Measurements from ENCODE around the gene TP53AIP1. TPM values are rescaled to one million over a fixed set of nuclear protein-coding genes. Genes with fewer than 3 reads are reported as not detected.
A peak's percentile ranks its signal among the peaks of the same experiment; 100 is the strongest.

TP53AIP1 gene
- total and polyA plus RNA-seq, 2 of the 8 experiments (the other 6 are each of a cell fraction or from before 2014, with no cell fraction given): 0.03 TPM; not detected in 1

DNA sequence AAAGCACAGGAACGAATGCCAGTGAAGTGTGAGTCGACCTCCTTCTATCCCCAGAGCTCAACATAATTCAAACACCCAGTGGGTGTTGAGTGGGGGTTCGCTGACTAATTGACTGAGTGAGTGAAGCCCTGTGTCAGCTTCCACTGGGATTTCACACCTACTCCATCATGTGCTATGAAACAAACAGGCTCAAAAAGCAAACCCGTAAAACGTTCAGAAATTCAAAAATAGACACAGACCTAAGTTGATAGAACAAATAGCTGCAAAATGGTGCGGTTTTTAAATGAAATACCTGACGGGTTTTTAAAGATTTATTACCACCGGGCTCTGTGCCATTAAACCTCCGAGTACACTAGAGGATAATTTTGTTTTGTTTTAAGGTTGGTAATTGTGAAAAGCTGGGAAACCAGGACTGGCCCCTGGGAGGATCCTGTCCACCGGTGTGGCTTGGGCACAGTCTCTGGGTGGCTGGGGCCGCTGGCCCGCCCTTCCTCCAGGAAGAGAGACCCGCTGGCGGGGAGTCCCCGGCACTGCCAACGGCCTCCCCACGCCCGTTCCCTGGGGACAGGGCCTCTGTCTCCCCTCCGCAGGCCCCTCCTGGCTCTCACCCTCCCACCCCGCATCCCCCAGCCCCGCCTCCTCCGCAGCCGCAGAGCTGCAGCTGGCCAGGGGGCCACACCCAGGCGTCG lies 37.9 kb downstream of the TP53AIP1 start:
- peak in 1 of 2 experiments; percentile 67 for DNase-seq (ENCODE audit: low read depth in 1 of 2, low spot score in 2 of 2)
- POLR2A ChIA-PET (ENCODE audit: partially characterized antibody): interaction anchor here (1.0 to 2.7 kb wide), 3 partner anchors 11 to 14 kb away, joined by 3 to 19 read pairs (median 4); partner anchors contain the start of gene KCNJ5
- TF ChIP-seq SP1 (IDR thresholded peaks at IDR 0.05; ENCODE audit: low read depth, low read length) (0 out of 2 replicates have a peak, but pooled peaks have one; percentile 13), ATF3 (IDR thresholded peaks at IDR 0.05; ENCODE audit: insufficient read depth, low read depth, low read length) (no peak), RXRA (IDR thresholded peaks at IDR 0.05; ENCODE audit: insufficient read depth, low read depth, low read length) (no peak), EZH2 (IDR thresholded peaks at IDR 0.05; ENCODE audit: low read depth, low read length, severe bottlenecking) (peak; percentile 81), RNF2 (IDR thresholded peaks at IDR 0.05; ENCODE audit: borderline replicate concordance, low read depth, low read length, missing control alignments, poor library complexity, severe bottlenecking) (peak; percentile 85), HDAC6 (IDR thresholded peaks at IDR 0.05; ENCODE audit: low read depth, low read length) (no peak), SAP30 (IDR thresholded peaks at IDR 0.05; ENCODE audit: insufficient read depth, insufficient replicate concordance, low read length) (no peak), CBX8 (IDR thresholded peaks at IDR 0.05; ENCODE audit: borderline replicate concordance, low read depth, low read length) (peak; percentile 68; the same call in 1 of the 2 replicates), SRF (IDR thresholded peaks at IDR 0.05; ENCODE audit: low read depth, low read length) (no peak), FOSL1 (IDR thresholded peaks at IDR 0.05; ENCODE audit: insufficient read depth, low read depth, low read length) (no peak)

More for the DNA sequence above, 37.9 kb downstream of the TP53AIP1 start:
- FAIRE-seq: peak; percentile 19
- Histone ChIP-seq H2BK12ac (ENCODE audit: low read depth, low read length) (0 out of 2 replicates have a peak overlapping the region, but pooled peaks have one; percentile 4), H3K4me1 (replicated peaks in 1 of 4; ENCODE audit: control insufficient read depth in 3 of 4, insufficient read depth in 4 of 4, low read length in 3 of 4) (peaks cover 11 to 30% (median 23%) of the 10 kb centered on the region in 4 experiments), H3K23me2 (ENCODE audit: low read depth, low read length) (peaks cover 6% of the 10 kb centered on the region; the same call in 1 of the 2 replicates), H3K27ac (ENCODE audit: low read depth, low read length) (no peak overlapping the region), H3K79me2 (ENCODE audit: control insufficient read depth in 1 of 2, insufficient read depth in 2 of 2, low read length in 2 of 2) (no peaks in the 10 kb centered on the region), H3K4me3 (ENCODE audit: extremely low read depth in 1 of 4, insufficient read depth in 2 of 4, low read depth in 3 of 4, low read length in 4 of 4) (peak overlapping the region; percentile 49 to 68 (median 54)), H4K20me1 (replicated peaks in 1 of 2; ENCODE audit: control insufficient read depth in 1 of 2, insufficient read depth in 2 of 2, low read length in 2 of 2) (peaks cover 3 to 14% of the 10 kb centered on the region in 2 experiments), H4K8ac (ENCODE audit: extremely low read depth, insufficient read depth, low read length) (no peak overlapping the region), H3K4ac (replicated peaks; ENCODE audit: insufficient read length, low read depth, low read length) (no peak overlapping the region), H3K36me3 (ENCODE audit: control insufficient read depth in 2 of 4, insufficient read depth in 4 of 4, low read length in 3 of 4) (no peaks in the 10 kb centered on the region), H3K27me3 (replicated peaks in 1 of 4; ENCODE audit: control insufficient read depth in 3 of 4, extremely low read depth in 1 of 4, insufficient read depth in 3 of 4, low read length in 3 of 4) (peaks cover 52 to 75% (median 68%) of the 10 kb centered on the region in 4 experiments), H3K14ac (ENCODE audit: insufficient read length) (no peak overlapping the region), H2AFZ (ENCODE audit: low read length) (no peak overlapping the region), H3K9me3 (ENCODE audit: insufficient read depth in 2 of 2, low read depth in 1 of 2, low read length in 1 of 2) (no peaks in the 10 kb centered on the region; a peak in 2 of 4 replicates), H2AK5ac (ENCODE audit: low read depth, low read length) (no peak overlapping the region), H2BK5ac (ENCODE audit: low read depth, low read length) (no peak overlapping the region), H3K56ac (replicated peaks; ENCODE audit: insufficient read length, low read depth, low read length) (no peak overlapping the region), H4K5ac (ENCODE audit: insufficient read length, low read depth, low read length) (no peak overlapping the region), H2BK20ac (ENCODE audit: low read length) (no peak overlapping the region), H3K4me2 (ENCODE audit: insufficient read depth in 1 of 2, low read depth in 2 of 2, low read length in 2 of 2) (peak overlapping the region; percentile 80 to 84), H3K23ac (ENCODE audit: insufficient read length) (no peak overlapping the region), H2BK120ac (replicated peaks; ENCODE audit: low read depth, low read length) (no peak overlapping the region), H2BK15ac (ENCODE audit: low read length) (0 out of 2 replicates have a peak overlapping the region, but pooled peaks have one; percentile 40), H3K18ac (ENCODE audit: extremely low read depth, low read length) (0 out of 2 replicates have a peak overlapping the region, but pooled peaks have one; percentile 49), H3K79me1 (ENCODE audit: low read depth, low read length) (no peaks in the 10 kb centered on the region), H4K91ac (replicated peaks; ENCODE audit: insufficient read length, low read length) (no peak overlapping the region), H3K9ac (replicated peaks in 1 of 4; ENCODE audit: extremely low read depth in 1 of 4, low read depth in 3 of 4, low read length in 3 of 4) (no peak overlapping the region)
- WGBS, 2 experiments (ENCODE audit: extremely low coverage in 1 of 2, insufficient coverage in 1 of 2, insufficient read length in 1 of 2, insufficient replicate concordance in 2 of 2, low coverage in 1 of 2, low lambda C conversion rate in 2 of 2, missing lambda C conversion rate in 1 of 2): 4% methylated on average over 13 of the region's 25 CpGs; no CpG with 5 or more reads in 1 of the 2 experiments
- CTCF ChIA-PET (ENCODE audit: partially characterized antibody): interaction anchor here (1.5 to 14.9 kb wide), 10 partner anchors 10 to 51 kb away, joined by 3 to 332 read pairs (median 11); partner anchors contain the start of genes KCNJ5 and TP53AIP1

Data from H1 (cell line).